C4-2B (cell line): ENCODE results near the gene UBE2Z.
"Not testable (repeated sequence)": the region's sequence is repeated elsewhere in the genome, so short reads cannot be mapped to it uniquely, and the experiment has no call there.

Experiments used
- CTCF ChIP-seq: fragments of 450-650 bp; conservative IDR thresholded peaks from 2 replicates; pipeline ENCODE4 v1.5.1; 2017; ENCODE audit warnings: mild to moderate bottlenecking
- ZFX ChIP-seq: fragments of 450-650 bp; IDR thresholded peaks from 2 replicates; pipeline ENCODE4 v1.6.1; 2017

GRCh38 chr17:48872409-48872808, 35.8 kb upstream of the UBE2Z start:
- not testable (repeated sequence) for TF ChIP-seq CTCF, ZFX
